Neuronal stem cell (in vitro differentiated cells): ENCODE data around the gene ZNF18.
A peak's percentile ranks its signal among the peaks of the same experiment; 100 is the strongest.
"Not testable (repeated sequence)": the region's sequence is repeated elsewhere in the genome, so short reads cannot be mapped to it uniquely, and the experiment has no call there.

Experiments used
- DNase-seq: peaks from one replicate; pipeline ENCODE4 v3.0.0-alpha.2; 2013; ENCODE audit warnings: low spot score
- H2AFZ ChIP-seq: one replicate; pipeline ENCODE4 v1.6.1; 2013; ENCODE audit warnings: mild to moderate bottlenecking, low read length, inconsistent platforms
- H2AK5ac ChIP-seq: 2 replicates; pipeline ENCODE4 v1.6.1; 2013; ENCODE audit warnings: low read depth, mild to moderate bottlenecking, inconsistent platforms, low read length, moderate library complexity, mixed read lengths
- H2BK120ac ChIP-seq: 2 replicates; pipeline ENCODE4 v1.6.1; 2013; ENCODE audit warnings: low read depth, mild to moderate bottlenecking, inconsistent platforms, low read length, moderate library complexity, mixed read lengths
- H2BK12ac ChIP-seq: one replicate; pipeline ENCODE4 v1.6.1; 2013; ENCODE audit warnings: low read length, inconsistent platforms
- H2BK15ac ChIP-seq: 2 replicates; pipeline ENCODE4 v1.6.1; 2013; ENCODE audit warnings: mild to moderate bottlenecking, low read length, inconsistent platforms, mixed read lengths
- H2BK5ac ChIP-seq: one replicate; pipeline ENCODE4 v1.6.1; 2013; ENCODE audit warnings: inconsistent platforms, mild to moderate bottlenecking, low read length, moderate library complexity
- H3K14ac ChIP-seq: one replicate; pipeline ENCODE4 v1.6.1; 2013; ENCODE audit warnings: low read length, inconsistent platforms
- H3K18ac ChIP-seq: 2 replicates; pipeline ENCODE4 v1.6.1; 2013; ENCODE audit warnings: low read length, inconsistent platforms
- H3K23ac ChIP-seq: 2 replicates; pipeline ENCODE4 v1.6.1; 2013; ENCODE audit warnings: low read depth, mild to moderate bottlenecking, mixed read lengths, low read length, inconsistent platforms; ENCODE audit not compliant: poor library complexity
- H3K27ac ChIP-seq: replicated peaks from 3 replicates; pipeline ENCODE4 v1.5.1; 2013; ENCODE audit warnings: low read length, inconsistent platforms
- H3K27me3 ChIP-seq, 3 experiments: 2 replicates each; pipeline ENCODE4 v1.6.1; 2013; ENCODE audit warnings: low read length in 3 of 3, mild to moderate bottlenecking in 2 of 3, inconsistent platforms in 1 of 3, low read depth in 1 of 3, mixed read lengths in 1 of 3, moderate library complexity in 1 of 3; ENCODE audit not compliant: control insufficient read depth in 3 of 3, insufficient read depth in 3 of 3
- H3K36me3 ChIP-seq, 2 donors: replicated peaks in 1 of 2; 2 replicates each; pipeline ENCODE4 v1.6.1; 2013; ENCODE audit warnings: low read length in 2 of 2; ENCODE audit not compliant: control insufficient read depth in 2 of 2, insufficient read depth in 2 of 2
- H3K4ac ChIP-seq: 2 replicates; pipeline ENCODE4 v1.6.1; 2013; ENCODE audit warnings: inconsistent platforms, mild to moderate bottlenecking, low read length, moderate library complexity
- H3K4me1 ChIP-seq, 2 donors: 1 replicate in 1 of 2; 2 replicates in 1 of 2; pipeline ENCODE4 v1.6.1; 2013; ENCODE audit warnings: low read length in 2 of 2, low read depth in 1 of 2; ENCODE audit not compliant: control insufficient read depth in 2 of 2, insufficient read depth in 1 of 2
- H3K4me2 ChIP-seq: one replicate; pipeline ENCODE4 v1.6.1; 2013; ENCODE audit warnings: mild to moderate bottlenecking, low read length, inconsistent platforms; ENCODE audit not compliant: insufficient read depth, poor library complexity, severe bottlenecking
- H3K4me3 ChIP-seq, 2 donors: 2 replicates each; pipeline ENCODE4 v1.5.1; 2013; ENCODE audit warnings: low read length in 2 of 2, mild to moderate bottlenecking in 2 of 2, inconsistent platforms in 1 of 2, moderate library complexity in 1 of 2
- H3K79me1 ChIP-seq: one replicate; pipeline ENCODE4 v1.6.1; 2013; ENCODE audit warnings: low read depth, mild to moderate bottlenecking, inconsistent platforms, low read length, moderate library complexity
- H3K9ac ChIP-seq: one replicate; pipeline ENCODE4 v1.6.1; 2013; ENCODE audit warnings: mild to moderate bottlenecking, low read depth, low read length, inconsistent platforms; ENCODE audit not compliant: poor library complexity
- H3K9me3 ChIP-seq, 2 donors: replicated peaks in 1 of 2; 2 replicates each; pipeline versions ENCODE3 to v1.6.1; 2013; ENCODE audit warnings: low read length in 2 of 2, mild to moderate bottlenecking in 2 of 2, inconsistent platforms in 1 of 2, low read depth in 1 of 2, mixed read lengths in 1 of 2, moderate library complexity in 1 of 2; ENCODE audit not compliant: control insufficient read depth in 2 of 2, insufficient read depth in 1 of 2
- H4K8ac ChIP-seq: one replicate; pipeline ENCODE4 v1.6.1; 2013; ENCODE audit warnings: low read depth, mild to moderate bottlenecking, inconsistent platforms, low read length, moderate library complexity
- H4K91ac ChIP-seq: one replicate; pipeline ENCODE4 v1.6.1; 2013; ENCODE audit warnings: low read length, low read depth, mild to moderate bottlenecking, inconsistent platforms; ENCODE audit not compliant: poor library complexity
- WGBS, 2 donors: extraction: QIAGEN DNeasy Blood & Tissue Kit; methylation state at CpG; one replicate each; pipeline ENCODE4 v1.1.7; 2013; ENCODE audit warnings: missing lambda C conversion rate in 2 of 2, mixed read lengths in 1 of 2; ENCODE audit not compliant: insufficient read length in 2 of 2, insufficient replicate concordance in 1 of 2; ENCODE audit errors: extremely low coverage in 2 of 2; 5-methylcytosine and 5-hydroxymethylcytosine counted together

Gene ZNF18

DNA sequence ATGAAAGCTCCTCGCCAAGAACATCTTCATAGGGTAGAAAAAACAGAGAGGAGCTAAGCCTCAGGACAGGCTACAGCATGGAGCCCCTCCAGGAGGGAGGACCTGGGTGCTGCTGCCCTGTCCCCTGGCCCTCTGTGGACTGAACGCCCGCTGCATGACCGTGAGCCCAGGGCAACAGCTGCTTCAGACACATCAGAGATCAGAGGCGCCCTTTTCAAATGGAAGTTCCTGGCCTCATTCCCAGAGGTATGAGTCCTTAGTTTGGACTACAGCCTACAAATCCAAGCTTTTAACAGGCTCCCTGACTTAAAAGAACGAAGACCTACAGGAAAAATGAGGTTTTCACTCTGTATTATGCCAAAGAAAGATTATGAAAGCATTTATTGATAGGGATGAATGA, 48.5 kb downstream of the ZNF18 start:
- Histone ChIP-seq H3K4ac (no peak overlapping the region), H3K18ac (no peak overlapping the region), H3K36me3 (peaks cover 0 to 2% of the 10 kb centered on the region in 2 donors), H2BK12ac (no peak overlapping the region), H3K9me3 (peaks cover 2 to 3% of the 10 kb centered on the region in 2 donors), H2BK15ac (no peak overlapping the region), H4K91ac (no peak overlapping the region), H3K4me3 (no peak overlapping the region), H3K14ac (no peak overlapping the region), H3K4me1 (peaks cover 0 to 2% of the 10 kb centered on the region in 2 donors), H4K8ac (no peak overlapping the region), H3K23ac (no peak overlapping the region), H2AFZ (no peak overlapping the region), H3K4me2 (no peak overlapping the region), H2AK5ac (no peak overlapping the region), H3K27ac (no peak overlapping the region), H3K79me1 (no peaks in the 10 kb centered on the region), H2BK120ac (no peak overlapping the region), H2BK5ac (no peak overlapping the region), H3K9ac (no peak overlapping the region), H3K27me3 (no peaks in the 10 kb centered on the region)
- WGBS, 2 donors = no CpG with 5 or more reads among the region's 6 CpGs
- no peak for DNase-seq

DNA sequence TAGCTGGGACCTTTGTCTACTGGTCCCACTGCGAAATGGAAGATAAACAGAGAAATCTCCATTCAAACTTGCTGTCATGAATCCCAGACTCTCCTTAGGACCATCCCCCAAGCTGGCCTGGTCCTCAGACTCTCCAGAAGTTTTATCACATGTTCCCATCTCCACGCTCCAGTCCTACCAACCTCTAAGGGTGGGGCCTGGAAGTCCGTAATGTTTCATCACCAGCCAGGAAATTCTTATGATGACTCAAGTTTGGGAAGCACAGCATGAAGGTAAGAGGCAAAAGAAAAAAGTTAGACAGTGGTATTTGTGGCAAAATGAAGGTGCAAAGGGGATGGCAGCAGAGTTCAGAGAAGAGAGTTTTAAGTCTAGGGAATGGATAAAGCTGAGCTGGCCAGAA, 52.7 kb downstream of the ZNF18 start:
- DNase-seq = no peak
- no peak overlapping the region for H2AFZ ChIP-seq
- no CpG with 5 or more reads among the region's 3 CpGs for WGBS, 2 donors
- H3K4me3 ChIP-seq = peak overlapping the region in 1 of 2 donors; percentile 37
- no peak overlapping the region for H2BK12ac ChIP-seq
- H3K36me3 ChIP-seq = no peaks in the 10 kb centered on the region
- H3K14ac ChIP-seq = no peak overlapping the region
- H3K9ac ChIP-seq = no peak overlapping the region
- H2BK15ac ChIP-seq = no peak overlapping the region
- H3K79me1 ChIP-seq = no peaks in the 10 kb centered on the region
- H3K4me2 ChIP-seq = no peak overlapping the region
- no peak overlapping the region for H2AK5ac ChIP-seq
- peak overlapping the region; percentile 48 for H4K8ac ChIP-seq
- H3K18ac ChIP-seq = no peak overlapping the region
- no peak overlapping the region for H2BK120ac ChIP-seq
- no peak overlapping the region for H3K23ac ChIP-seq
- H3K27me3 ChIP-seq = no peaks in the 10 kb centered on the region
- no peak overlapping the region for H2BK5ac ChIP-seq
- no peak overlapping the region for H4K91ac ChIP-seq
- peaks cover 0 to 2% of the 10 kb centered on the region in 2 donors for H3K4me1 ChIP-seq
- no peak overlapping the region for H3K4ac ChIP-seq
- H3K27ac ChIP-seq = no peak overlapping the region
- no peaks in the 10 kb centered on the region for H3K9me3 ChIP-seq

GRCh38 chr17:11943759-11944347, 53.4 kb downstream of the ZNF18 start:
- Histone ChIP-seq H2AFZ (no peak overlapping the region), H2BK5ac (no peak overlapping the region), H3K27me3 (no peaks in the 10 kb centered on the region), H3K4me3 (no peak overlapping the region), H4K91ac (no peak overlapping the region), H2BK12ac (no peak overlapping the region), H3K4me1 (peaks cover 0 to 2% of the 10 kb centered on the region in 2 donors), H2AK5ac (no peak overlapping the region), H3K14ac (no peak overlapping the region), H3K9me3 (no peaks in the 10 kb centered on the region), H3K9ac (no peak overlapping the region), H3K79me1 (no peaks in the 10 kb centered on the region), H3K23ac (no peak overlapping the region), H3K4me2 (no peak overlapping the region), H3K36me3 (no peaks in the 10 kb centered on the region), H2BK15ac (no peak overlapping the region), H2BK120ac (no peak overlapping the region), H3K4ac (no peak overlapping the region), H3K27ac (no peak overlapping the region), H4K8ac (no peak overlapping the region), H3K18ac (no peak overlapping the region)
- WGBS, 2 donors = no CpG with 5 or more reads among the region's 7 CpGs
- DNase-seq = no peak

GRCh38 chr17:11943086-11943485, 54.2 kb downstream of the ZNF18 start:
- H2BK5ac ChIP-seq, H2BK15ac ChIP-seq, H3K36me3 ChIP-seq, H3K14ac ChIP-seq, H3K4me1 ChIP-seq, H3K18ac ChIP-seq, H2BK120ac ChIP-seq, H3K4ac ChIP-seq, H2AFZ ChIP-seq, H2BK12ac ChIP-seq, DNase-seq, H3K9ac ChIP-seq, H4K91ac ChIP-seq, H3K9me3 ChIP-seq, H3K79me1 ChIP-seq, H3K27me3 ChIP-seq, H3K4me3 ChIP-seq, H3K27ac ChIP-seq, H4K8ac ChIP-seq, H3K4me2 ChIP-seq, H2AK5ac ChIP-seq, H3K23ac ChIP-seq: not testable (repeated sequence)
- WGBS, 2 donors = no CpG with 5 or more reads among the region's 11 CpGs
